ENCODE data around the gene FIGN. TPM values are rescaled to one million over a fixed set of nuclear protein-coding genes. Genes with fewer than 3 reads are reported as not detected.

Gene FIGN
- total and polyA plus RNA-seq, 2 of the 4 experiments (the other 2 are of a cell fraction): 0.77 to 0.90 TPM

GRCh38 chr2:163659224-163659623 is 76.6 kb downstream of the FIGN start:
- Histone ChIP-seq H4K5ac (ENCODE audit: low read depth, low read length) (no peak overlapping the region), H2AK5ac (ENCODE audit: low read depth, low read length) (no peak overlapping the region), H3K9me3 (ENCODE audit: control insufficient read depth, insufficient read depth, low read length) (no peaks in the 10 kb centered on the region), H3K4ac (ENCODE audit: low read depth, low read length) (no peak overlapping the region), H3K9ac (ENCODE audit: low read depth, low read length) (no peak overlapping the region), H3K4me1 (ENCODE audit: control insufficient read depth, insufficient read depth, low read length) (peaks cover 3% of the 10 kb centered on the region), H3K36me3 (ENCODE audit: control insufficient read depth, insufficient read depth, low read length) (no peaks in the 10 kb centered on the region), H4K8ac (ENCODE audit: low read depth in 2 of 2, low read length in 2 of 2) (no peak overlapping the region), H2BK15ac (ENCODE audit: low read depth, low read length) (no peak overlapping the region), H2AFZ (replicated peaks; ENCODE audit: low read length, poor library complexity) (no peak overlapping the region), H2BK120ac (ENCODE audit: low read depth, low read length) (no peak overlapping the region), H3K56ac (ENCODE audit: extremely low read depth, insufficient read depth, low read length) (no peak overlapping the region), H4K20me1 (ENCODE audit: insufficient read depth, low read length) (no peaks in the 10 kb centered on the region), H2AK9ac (replicated peaks; ENCODE audit: low read depth, low read length, poor library complexity) (no peak overlapping the region), H3K79me1 (ENCODE audit: low read depth in 1 of 2, low read length in 2 of 2) (no peaks in the 10 kb centered on the region), H3K23ac (ENCODE audit: low read depth, low read length) (no peak overlapping the region), H3K18ac (ENCODE audit: low read depth, low read length) (no peak overlapping the region), H3K4me3 (ENCODE audit: insufficient read depth, low read depth, low read length) (no peak overlapping the region), H2BK5ac (ENCODE audit: low read depth, low read length, poor library complexity, severe bottlenecking) (no peak overlapping the region), H3K27me3 (ENCODE audit: control insufficient read depth, insufficient read depth, low read length) (no peaks in the 10 kb centered on the region), H2BK20ac (ENCODE audit: low read depth, low read length) (no peak overlapping the region), H3K27ac (ENCODE audit: insufficient read depth, low read length) (no peak overlapping the region), H4K91ac (ENCODE audit: insufficient read depth, low read depth, low read length) (no peak overlapping the region), H3K9me1 (ENCODE audit: insufficient read depth, low read length) (no peaks in the 10 kb centered on the region), H3K4me2 (ENCODE audit: low read depth, low read length) (no peak overlapping the region), H3K14ac (replicated peaks; ENCODE audit: low read depth, low read length) (no peak overlapping the region)
- TF ChIP-seq, protein P1, sequence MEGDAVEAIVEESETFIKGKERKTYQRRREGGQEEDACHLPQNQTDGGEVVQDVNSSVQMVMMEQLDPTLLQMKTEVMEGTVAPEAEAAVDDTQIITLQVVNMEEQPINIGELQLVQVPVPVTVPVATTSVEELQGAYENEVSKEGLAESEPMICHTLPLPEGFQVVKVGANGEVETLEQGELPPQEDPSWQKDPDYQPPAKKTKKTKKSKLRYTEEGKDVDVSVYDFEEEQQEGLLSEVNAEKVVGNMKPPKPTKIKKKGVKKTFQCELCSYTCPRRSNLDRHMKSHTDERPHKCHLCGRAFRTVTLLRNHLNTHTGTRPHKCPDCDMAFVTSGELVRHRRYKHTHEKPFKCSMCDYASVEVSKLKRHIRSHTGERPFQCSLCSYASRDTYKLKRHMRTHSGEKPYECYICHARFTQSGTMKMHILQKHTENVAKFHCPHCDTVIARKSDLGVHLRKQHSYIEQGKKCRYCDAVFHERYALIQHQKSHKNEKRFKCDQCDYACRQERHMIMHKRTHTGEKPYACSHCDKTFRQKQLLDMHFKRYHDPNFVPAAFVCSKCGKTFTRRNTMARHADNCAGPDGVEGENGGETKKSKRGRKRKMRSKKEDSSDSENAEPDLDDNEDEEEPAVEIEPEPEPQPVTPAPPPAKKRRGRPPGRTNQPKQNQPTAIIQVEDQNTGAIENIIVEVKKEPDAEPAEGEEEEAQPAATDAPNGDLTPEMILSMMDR (conservative IDR thresholded peaks at IDR 0.05; ENCODE audit: low read depth, low read length): no peak
- TF ChIP-seq MXI1 (IDR thresholded peaks at IDR 0.05; ENCODE audit: borderline replicate concordance, low read depth, low read length): no peak
- no peak for TF ChIP-seq NFE2L2 (IDR thresholded peaks at IDR 0.05; ENCODE audit: low read depth, low read length)
- no peak for TF ChIP-seq RAD21 (IDR thresholded peaks at IDR 0.05; ENCODE audit: low read length)
- TF ChIP-seq POLR2A (IDR thresholded peaks at IDR 0.05; ENCODE audit: low read depth, low read length): no peak
- TF ChIP-seq USF2 (IDR thresholded peaks at IDR 0.05; ENCODE audit: low read depth, low read length): no peak
- no peak for TF ChIP-seq ELK1 (IDR thresholded peaks at IDR 0.05; ENCODE audit: borderline replicate concordance, low read depth, low read length)
- TF ChIP-seq CEBPB (IDR thresholded peaks at IDR 0.05; ENCODE audit: low read depth, low read length): no peak
- no peak for TF ChIP-seq CHD1 (IDR thresholded peaks at IDR 0.05; ENCODE audit: low read depth, low read length)
- no peak for TF ChIP-seq MAFK (IDR thresholded peaks at IDR 0.05; ENCODE audit: low read depth, low read length)
- TF ChIP-seq FOS (IDR thresholded peaks at IDR 0.05; ENCODE audit: low read depth, low read length): no peak
- no peak for TF ChIP-seq RCOR1 (IDR thresholded peaks at IDR 0.05; ENCODE audit: insufficient replicate concordance, low read length)
- TF ChIP-seq BHLHE40 (IDR thresholded peaks at IDR 0.05; ENCODE audit: low read depth, low read length): no peak
- no peak for TF ChIP-seq MAZ (IDR thresholded peaks at IDR 0.05; ENCODE audit: borderline replicate concordance, low read depth, low read length)
- TF ChIP-seq SMC3 (IDR thresholded peaks at IDR 0.05; ENCODE audit: low read depth, low read length): no peak
- CTCF ChIA-PET: no interaction called here
- dilution Hi-C loops (cut with HindIII; ENCODE audit: low sequenced_read_pairs, unreplicated experiment) (no loop called here), in situ Hi-C loops (cut with MboI; ENCODE audit: low sequenced_read_pairs) (no loop called here), intact Hi-C loops (cut with micrococcal nuclease) (no loop called here)
- no peak for DNase-seq
- no CpG with 5 or more reads among the region's 2 CpGs for WGBS, 2 experiments (ENCODE audit: extremely low coverage in 2 of 2, insufficient read length in 1 of 2)
- ATAC-seq (ENCODE audit: low read depth): no peak
- POLR2A ChIA-PET (ENCODE audit: unreplicated experiment): no interaction called here
- no TSS peak for BruUV-seq (replicated peaks)

All from IMR-90 (cell line).